Endodermal cell (in vitro differentiated cells): ENCODE measurements around the gene HECTD1. TPM values are rescaled to one million over a fixed set of nuclear protein-coding genes. Genes with fewer than 3 reads are reported as not detected.
"Not testable (repeated sequence)": the region's sequence is repeated elsewhere in the genome, so short reads cannot be mapped to it uniquely, and the experiment has no call there.

Experiments used
- DNase-seq: peaks from one replicate; pipeline ENCODE4 v3.0.0-alpha.2; 2017
- H3K27ac ChIP-seq: 2 replicates; pipeline ENCODE4 v1.5.1; 2013; ENCODE audit warnings: mild to moderate bottlenecking, low read depth, low read length, moderate library complexity
- H3K27me3 ChIP-seq: 2 replicates; pipeline ENCODE4 v1.6.1; 2013; ENCODE audit warnings: mild to moderate bottlenecking, low read length, moderate library complexity; ENCODE audit not compliant: insufficient read depth, control insufficient read depth, poor library complexity, severe bottlenecking
- H3K36me3 ChIP-seq: 2 replicates; pipeline ENCODE4 v1.7.0; 2013; ENCODE audit warnings: mild to moderate bottlenecking, low read length, moderate library complexity; ENCODE audit not compliant: control insufficient read depth, insufficient read depth
- H3K4me1 ChIP-seq: one replicate; pipeline ENCODE4 v1.7.0; 2013; ENCODE audit warnings: low read length; ENCODE audit not compliant: control insufficient read depth, insufficient read depth
- H3K4me3 ChIP-seq: 2 replicates; pipeline ENCODE4 v1.5.1; 2013; ENCODE audit warnings: mild to moderate bottlenecking, low read length, moderate library complexity
- H3K9ac ChIP-seq: 2 replicates; pipeline ENCODE4 v1.6.1; 2013; ENCODE audit warnings: mild to moderate bottlenecking, low read length, moderate library complexity; ENCODE audit not compliant: poor library complexity, severe bottlenecking; ENCODE audit errors: extremely low read depth
- H3K9me3 ChIP-seq: 2 replicates; pipeline ENCODE4 v1.6.1; 2013; ENCODE audit warnings: mild to moderate bottlenecking, low read length, moderate library complexity; ENCODE audit not compliant: control insufficient read depth
- H3K27ac Mint-ChIP-seq: 2 replicates; pipeline ENCODE4 v1.8.0; 2020; ENCODE audit warnings: mixed read lengths
- H3K27me3 Mint-ChIP-seq: 2 replicates; pipeline ENCODE4 v1.8.0; 2021; ENCODE audit warnings: mild to moderate bottlenecking, mixed read lengths; ENCODE audit not compliant: insufficient read depth
- H3K36me3 Mint-ChIP-seq: 2 replicates; pipeline ENCODE4 v1.8.0; 2020; ENCODE audit warnings: low read depth, mixed read lengths
- H3K4me1 Mint-ChIP-seq: 2 replicates; pipeline ENCODE4 v1.8.0; 2020; ENCODE audit warnings: mixed read lengths
- H3K4me3 Mint-ChIP-seq: 2 replicates; pipeline ENCODE4 v1.8.0; 2020; ENCODE audit warnings: mild to moderate bottlenecking, moderate library complexity, mixed read lengths
- H3K9me3 Mint-ChIP-seq: 2 replicates; pipeline ENCODE4 v1.8.0; 2020; ENCODE audit warnings: mild to moderate bottlenecking, mixed read lengths
- CTCF ChIP-seq: fragments of 200-600 bp; sonication (generic); conservative IDR thresholded peaks from 2 replicates; pipeline ENCODE4 v1.5.0; 2021; ENCODE audit warnings: antibody characterized with exemption, mild to moderate bottlenecking
- WGBS, 2 experiments: methylation state at CpG; one replicate each; pipeline versions ENCODE4 v1.1.5 to v1.1.7; 2013; ENCODE audit warnings: missing lambda C conversion rate in 2 of 2, mixed read lengths in 1 of 2; ENCODE audit not compliant: insufficient coverage in 1 of 2, insufficient read length in 1 of 2; 5-methylcytosine and 5-hydroxymethylcytosine counted together
- total RNA-seq, 2 donors: library from RNA; stranded (reverse); fragmentation: NEBNext Ultra II Directional in 1 of 2; extraction: Animal tissue kit (Norgen Biotek cat#: 25700) in 1 of 2; gene quantifications; 2 replicates in 1 of 2; 3 replicates in 1 of 2; pipeline ENCODE4 v1.2.1, GENCODE V29; 2021

Gene HECTD1
- total RNA-seq, 2 donors from 2014 or later: 118 to 132 TPM

GRCh38 chr14:31251028-31251958 is 43.7 kb upstream of the HECTD1 start:
- H3K9me3 ChIP-seq: no peaks in the 10 kb centered on the region
- peaks cover 7% of the 10 kb centered on the region for H3K9me3 Mint-ChIP-seq
- H3K27ac Mint-ChIP-seq: no peak overlapping the region
- 78 to 95% methylated on average over 6 to 10 of the region's 10 CpGs for WGBS, 2 experiments
- no peaks in the 10 kb centered on the region for H3K36me3 Mint-ChIP-seq
- no peak overlapping the region for H3K27ac ChIP-seq
- H3K4me1 Mint-ChIP-seq: no peaks in the 10 kb centered on the region
- H3K27me3 Mint-ChIP-seq: peaks cover 1% of the 10 kb centered on the region
- DNase-seq: no peak
- no peak overlapping the region for H3K4me3 ChIP-seq
- no peak for TF ChIP-seq CTCF
- H3K9ac ChIP-seq: no peak overlapping the region
- no peak overlapping the region for H3K4me3 Mint-ChIP-seq
- H3K4me1 ChIP-seq: no peaks in the 10 kb centered on the region
- no peaks in the 10 kb centered on the region for H3K27me3 ChIP-seq
- no peaks in the 10 kb centered on the region for H3K36me3 ChIP-seq

GRCh38 chr14:31244626-31245025 is 37.0 kb upstream of the HECTD1 start:
- Histone ChIP-seq H3K4me1 (no peaks in the 10 kb centered on the region), H3K36me3 (no peaks in the 10 kb centered on the region), H3K9ac (no peak overlapping the region), H3K4me3 (no peak overlapping the region), H3K27ac (no peak overlapping the region), H3K9me3 (no peaks in the 10 kb centered on the region), H3K27me3 (no peaks in the 10 kb centered on the region)
- TF ChIP-seq CTCF: no peak
- Mint-ChIP-seq H3K4me1 (no peaks in the 10 kb centered on the region), H3K36me3 (no peaks in the 10 kb centered on the region), H3K4me3 (no peak overlapping the region), H3K9me3 (peaks cover 2% of the 10 kb centered on the region), H3K27ac (no peak overlapping the region), H3K27me3 (peaks cover 1% of the 10 kb centered on the region)
- no peak for DNase-seq
- 86 to 93% methylated on average over 2 to 3 of the region's 3 CpGs for WGBS, 2 experiments

GRCh38 chr14:31243860-31244259 is 36.3 kb upstream of the HECTD1 start:
- Mint-ChIP-seq H3K27ac (peak overlapping the region; percentile 2), H3K27me3 (peaks cover 1% of the 10 kb centered on the region), H3K4me3 (no peak overlapping the region)

GRCh38 chr14:31242161-31242940 is 34.8 kb upstream of the HECTD1 start:
- H3K27ac Mint-ChIP-seq, H3K36me3 ChIP-seq, H3K4me1 ChIP-seq, H3K27me3 ChIP-seq, H3K4me3 ChIP-seq, H3K9me3 Mint-ChIP-seq, H3K27me3 Mint-ChIP-seq, H3K9me3 ChIP-seq, H3K36me3 Mint-ChIP-seq, H3K27ac ChIP-seq, H3K4me1 Mint-ChIP-seq, DNase-seq, H3K4me3 Mint-ChIP-seq, H3K9ac ChIP-seq: not testable (repeated sequence)
- WGBS, 2 experiments: 86 to 95% methylated on average over 7 to 8 of the region's 10 CpGs

More at GRCh38 chr14:31243860-31244259, 36.3 kb upstream of the HECTD1 start:
- no peak for TF ChIP-seq CTCF
- no peak overlapping the region for H3K4me3 ChIP-seq
- H3K36me3 ChIP-seq: no peaks in the 10 kb centered on the region
- no peak overlapping the region for H3K9ac ChIP-seq
- 92 to 100% methylated on average over 6 to 8 of the region's 8 CpGs for WGBS, 2 experiments
- H3K4me1 ChIP-seq: no peaks in the 10 kb centered on the region
- DNase-seq: peak; percentile 56
- H3K36me3 Mint-ChIP-seq: no peaks in the 10 kb centered on the region
- H3K9me3 ChIP-seq: no peaks in the 10 kb centered on the region
- H3K27ac ChIP-seq: no peak overlapping the region
- H3K9me3 Mint-ChIP-seq: no peaks in the 10 kb centered on the region
- H3K4me1 Mint-ChIP-seq: no peaks in the 10 kb centered on the region
- H3K27me3 ChIP-seq: no peaks in the 10 kb centered on the region
